DND-41 (cell line): ENCODE measurements around the gene CALN1.

Source experiments
- ATAC-seq: fragments of 200-7000 bp; cut with Tn5 transposase; 3 replicates; pipeline ENCODE4 v1.9.1; 2021; ENCODE audit warnings: low read depth; ENCODE audit not compliant: insufficient read depth
- DNase-seq: peaks from one replicate; pipeline ENCODE4 v3.0.0-alpha.2; 2020
- H2AFZ ChIP-seq: 2 replicates; pipeline ENCODE4 v1.6.0; 2012; ENCODE audit warnings: low read depth, low read length
- H3K27ac ChIP-seq: 2 replicates; pipeline ENCODE4 v1.5.1; 2012; ENCODE audit warnings: low read length, inconsistent platforms
- H3K27me3 ChIP-seq: fragments of 200-600 bp; sonication (generic); 2 replicates; pipeline ENCODE4 v1.6.0; 2012; ENCODE audit warnings: low read length, mild to moderate bottlenecking, inconsistent platforms; ENCODE audit not compliant: insufficient read depth, poor library complexity
- H3K36me3 ChIP-seq: 2 replicates; pipeline ENCODE4 v1.5.1; 2012; ENCODE audit warnings: low read length, inconsistent platforms; ENCODE audit not compliant: insufficient read depth
- H3K4me1 ChIP-seq: 2 replicates; pipeline ENCODE4 v1.5.1; 2012; ENCODE audit warnings: mild to moderate bottlenecking, low read length; ENCODE audit not compliant: insufficient read depth
- H3K4me2 ChIP-seq: 2 replicates; pipeline ENCODE4 v1.6.0; 2012; ENCODE audit warnings: mild to moderate bottlenecking, moderate library complexity, low read length, inconsistent platforms; ENCODE audit not compliant: insufficient read depth
- H3K4me3 ChIP-seq, 2 experiments: fragments of 200-600 bp in 1 of 2; shearing (Covaris generic) in 1 of 2; 2 replicates each; pipeline ENCODE4 v1.5.1; 2012 to 2016; ENCODE audit warnings: inconsistent platforms in 2 of 2, low read length in 2 of 2, mild to moderate bottlenecking in 2 of 2, low read depth in 1 of 2, moderate library complexity in 1 of 2
- H3K79me2 ChIP-seq: 2 replicates; pipeline ENCODE4 v1.6.0; 2012; ENCODE audit warnings: low read length, inconsistent platforms; ENCODE audit not compliant: insufficient read depth
- H3K9ac ChIP-seq: 2 replicates; pipeline ENCODE4 v1.6.0; 2012; ENCODE audit warnings: low read depth, mild to moderate bottlenecking, inconsistent platforms, low read length, moderate library complexity
- H3K9me3 ChIP-seq: 2 replicates; pipeline ENCODE4 v1.5.1; 2012; ENCODE audit warnings: low read length, moderate library complexity, mild to moderate bottlenecking, inconsistent platforms; ENCODE audit not compliant: insufficient read depth, severe bottlenecking
- H4K20me1 ChIP-seq: 2 replicates; pipeline ENCODE4 v1.6.0; 2012; ENCODE audit warnings: low read length; ENCODE audit not compliant: insufficient read depth
- CTCF ChIP-seq: IDR thresholded peaks from 2 replicates; pipeline ENCODE4 v1.5.1; 2012; ENCODE audit warnings: borderline replicate concordance, low read length, moderate library complexity, mild to moderate bottlenecking; ENCODE audit not compliant: poor library complexity, severe bottlenecking; ENCODE audit errors: extremely low read depth
- EZH2 ChIP-seq: IDR thresholded peaks from 3 replicates; pipeline ENCODE4 v1.6.1; 2012; ENCODE audit warnings: borderline replicate concordance, low read depth, mild to moderate bottlenecking, moderate library complexity, low read length, inconsistent platforms; ENCODE audit not compliant: severe bottlenecking

CALN1 gene

GRCh38 chr7:71782051-71782450, 630.1 kb downstream of the CALN1 start:
- peaks cover 5% of the 10 kb centered on the region for H3K4me1 ChIP-seq
- H3K4me2 ChIP-seq: no peak overlapping the region
- H3K27me3 ChIP-seq: no peaks in the 10 kb centered on the region
- no peak for TF ChIP-seq CTCF
- no peak for TF ChIP-seq EZH2
- DNase-seq (no peak), ATAC-seq (no peak)
- H3K27ac ChIP-seq: no peak overlapping the region
- no peaks in the 10 kb centered on the region for H3K79me2 ChIP-seq
- no peak overlapping the region for H3K9ac ChIP-seq
- H3K9me3 ChIP-seq: peaks cover 7% of the 10 kb centered on the region
- H3K36me3 ChIP-seq: no peaks in the 10 kb centered on the region
- no peak overlapping the region for H3K4me3 ChIP-seq
- H2AFZ ChIP-seq: no peak overlapping the region; the same call in 1 of the 2 replicates
- no peaks in the 10 kb centered on the region for H4K20me1 ChIP-seq

DNA sequence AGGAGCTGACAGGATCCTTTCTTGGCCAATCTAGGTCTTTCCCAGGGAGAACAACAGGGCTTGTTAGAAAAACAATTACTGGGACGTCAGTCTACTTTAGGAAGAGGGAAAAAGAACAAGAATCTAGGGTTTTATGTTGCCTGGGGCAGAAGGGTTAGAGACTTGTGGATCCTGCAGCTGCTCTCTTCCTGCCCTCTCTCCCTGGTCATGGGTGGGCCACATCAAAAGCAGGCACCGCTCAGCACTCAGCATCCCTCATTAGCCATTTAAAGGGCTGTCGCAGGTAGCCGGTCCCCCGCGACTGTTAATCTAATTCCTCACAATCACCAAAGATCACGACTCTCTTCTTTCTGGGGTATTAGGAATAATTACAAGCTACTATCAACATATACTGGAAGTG, 631.9 kb downstream of the CALN1 start:
- 0 out of 2 replicates have a peak overlapping the region, but pooled peaks have one; percentile 39 for H2AFZ ChIP-seq
- TF ChIP-seq CTCF: no peak
- TF ChIP-seq EZH2: no peak

DNA sequence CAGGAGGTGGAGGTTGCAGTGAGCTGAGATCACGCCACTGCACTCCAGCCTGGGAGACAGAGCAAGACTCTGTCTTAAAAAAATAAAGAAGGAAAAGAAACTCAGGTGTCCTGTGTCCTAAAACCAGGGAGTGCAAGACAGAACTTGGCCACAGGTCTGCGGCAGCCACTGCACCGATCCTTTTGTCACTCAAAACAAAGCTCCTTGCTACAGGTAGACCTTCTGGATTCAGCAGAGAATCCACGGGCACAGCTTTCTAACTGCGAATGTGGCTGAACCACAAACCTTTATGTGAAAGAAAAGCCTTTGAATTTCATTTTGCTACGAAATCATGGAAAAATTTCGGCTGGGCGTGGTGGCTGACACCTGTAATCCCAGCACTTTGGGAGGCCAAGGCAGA, 634.9 kb downstream of the CALN1 start:
- H3K36me3 ChIP-seq: no peaks in the 10 kb centered on the region
- H3K4me1 ChIP-seq: peaks cover 16% of the 10 kb centered on the region
- no peak overlapping the region for H3K4me3 ChIP-seq
- no peaks in the 10 kb centered on the region for H4K20me1 ChIP-seq
- no peak overlapping the region for H3K27ac ChIP-seq
- ATAC-seq: no peak
- H3K9me3 ChIP-seq: no peaks in the 10 kb centered on the region
- no peak for DNase-seq
- H3K9ac ChIP-seq: no peak overlapping the region
- no peaks in the 10 kb centered on the region for H3K79me2 ChIP-seq
- no peaks in the 10 kb centered on the region for H3K27me3 ChIP-seq
- TF ChIP-seq EZH2 (no peak), CTCF (no peak)
- no peak overlapping the region for H2AFZ ChIP-seq
- no peak overlapping the region for H3K4me2 ChIP-seq

More for the DNA sequence above, 631.9 kb downstream of the CALN1 start:
- H3K9ac ChIP-seq: no peak overlapping the region
- no peaks in the 10 kb centered on the region for H3K9me3 ChIP-seq
- H3K4me1 ChIP-seq: peaks cover 5% of the 10 kb centered on the region
- no peak overlapping the region for H3K27ac ChIP-seq
- DNase-seq: no peak
- H4K20me1 ChIP-seq: no peaks in the 10 kb centered on the region
- no peak overlapping the region for H3K4me3 ChIP-seq
- H3K79me2 ChIP-seq: no peaks in the 10 kb centered on the region
- no peak overlapping the region for H3K4me2 ChIP-seq
- no peaks in the 10 kb centered on the region for H3K27me3 ChIP-seq
- no peak for ATAC-seq
- H3K36me3 ChIP-seq: no peaks in the 10 kb centered on the region

DNA sequence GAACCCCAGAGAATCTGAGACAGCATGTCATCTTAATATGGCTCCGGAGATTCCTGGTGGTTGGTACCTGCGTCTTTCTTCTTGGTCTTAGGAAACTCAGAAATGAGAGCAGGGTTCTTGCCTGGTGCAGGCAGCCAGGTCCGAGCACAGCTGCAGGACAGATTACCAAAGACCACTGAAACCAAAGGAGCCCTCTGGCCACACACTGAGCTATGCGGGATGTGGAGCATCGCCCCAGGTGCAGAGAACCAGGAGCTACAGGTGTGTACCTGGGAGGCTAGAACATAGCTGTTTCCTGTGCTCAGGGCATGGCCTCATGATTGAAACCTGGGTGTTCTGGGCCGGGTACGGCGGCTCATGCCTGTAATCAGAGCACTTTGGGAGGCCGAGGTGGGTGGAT, 635.4 kb downstream of the CALN1 start:
- no peak overlapping the region for H3K9ac ChIP-seq
- no peaks in the 10 kb centered on the region for H3K27me3 ChIP-seq
- TF ChIP-seq CTCF (no peak), EZH2 (no peak)
- H4K20me1 ChIP-seq: no peaks in the 10 kb centered on the region
- ATAC-seq (no peak), DNase-seq (no peak)
- H3K4me2 ChIP-seq: no peak overlapping the region
- H3K79me2 ChIP-seq: no peaks in the 10 kb centered on the region
- H3K27ac ChIP-seq: no peak overlapping the region
- no peak overlapping the region for H2AFZ ChIP-seq
- no peaks in the 10 kb centered on the region for H3K9me3 ChIP-seq
- H3K36me3 ChIP-seq: no peaks in the 10 kb centered on the region
- H3K4me1 ChIP-seq: peaks cover 20% of the 10 kb centered on the region
- no peak overlapping the region for H3K4me3 ChIP-seq
